ENCODE data around the gene SENP1.
"Not testable (repeated sequence)": the region's sequence is repeated elsewhere in the genome, so short reads cannot be mapped to it uniquely, and the experiment has no call there.

SENP1 gene

DNA sequence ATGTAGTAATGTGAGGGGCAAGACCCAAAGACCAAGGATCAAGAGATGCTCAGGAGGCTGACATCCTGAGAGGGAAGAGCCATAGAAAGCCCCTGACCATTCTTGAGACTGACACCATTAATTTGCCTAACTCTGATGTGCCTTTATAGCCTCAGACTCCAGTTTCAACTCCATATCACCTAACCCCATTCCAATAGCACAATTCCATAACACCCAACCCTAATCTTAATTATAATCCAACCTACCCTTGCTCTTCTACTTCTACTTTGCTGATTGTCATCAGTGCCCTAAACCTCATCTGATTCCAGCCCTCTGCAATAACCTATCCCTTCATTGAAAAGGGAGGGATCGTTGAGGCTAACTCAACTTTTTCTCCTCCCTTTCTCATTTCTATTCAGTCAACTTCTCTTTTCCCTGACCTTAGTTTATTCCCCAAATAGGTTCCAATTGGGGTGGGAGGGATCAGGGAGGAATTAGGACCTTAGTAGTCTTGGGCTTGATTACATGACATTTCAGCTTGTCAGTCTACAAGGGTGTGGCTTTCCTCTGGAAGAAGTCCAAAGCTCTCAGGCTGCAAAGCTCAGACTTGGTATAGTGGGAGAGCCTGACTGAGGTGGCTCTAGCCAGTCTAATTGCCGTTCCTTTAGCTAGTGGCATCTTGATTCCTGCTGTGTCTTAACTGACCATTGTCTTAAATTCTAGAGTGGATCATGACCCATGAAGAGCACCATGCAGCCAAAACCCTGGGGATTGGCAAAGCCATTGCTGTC is 16.4 kb upstream of the SENP1 start:
- Histone ChIP-seq H3K9me3 (ENCODE audit: insufficient read depth, low read length) (no peaks in the 10 kb centered on the region), H3K4me3 (ENCODE audit: insufficient read length, low read depth) (no peak overlapping the region), H3K27me3 (ENCODE audit: insufficient read depth, insufficient read length) (no peaks in the 10 kb centered on the region), H3K4me1 (ENCODE audit: insufficient read depth, insufficient read length) (peaks cover 2% of the 10 kb centered on the region), H3K9ac (ENCODE audit: insufficient read length, low read depth) (no peak overlapping the region), H3K36me3 (ENCODE audit: insufficient read depth, insufficient read length, low read length) (peaks cover 49% of the 10 kb centered on the region)
- TF ChIP-seq SUZ12 (IDR thresholded peaks at IDR 0.05; ENCODE audit: extremely low read depth, insufficient read depth, insufficient read length) (no peak), YY1 (IDR thresholded peaks at IDR 0.05; ENCODE audit: insufficient read depth, insufficient read length) (no peak), ZNF274 (IDR thresholded peaks at IDR 0.05; ENCODE audit: low read depth, low read length) (no peak)
- DNase-seq (ENCODE audit: low read depth, low spot score): no peak

DNA sequence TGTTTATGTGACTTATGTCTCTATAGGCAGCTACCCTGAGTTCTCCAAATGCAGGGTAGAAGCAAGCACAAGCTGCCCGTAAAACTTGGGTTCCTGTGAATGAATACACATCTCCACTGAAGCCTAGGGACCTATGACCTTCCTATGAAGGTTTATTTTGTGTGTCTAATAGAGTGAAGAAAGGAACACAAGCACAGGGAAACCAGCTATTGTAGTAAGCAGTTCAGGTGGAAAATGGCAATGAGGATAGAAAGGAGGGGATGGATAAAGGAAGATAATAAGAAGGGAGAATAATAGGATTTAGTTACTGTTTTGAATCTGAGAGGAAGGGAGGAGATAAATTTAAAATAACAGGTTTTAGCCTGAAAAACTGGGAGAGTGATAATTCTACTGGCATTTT is 15.6 kb upstream of the SENP1 start:
- no peak for TF ChIP-seq ZNF274 (IDR thresholded peaks at IDR 0.05; ENCODE audit: low read depth, low read length)
- no peak for TF ChIP-seq YY1 (IDR thresholded peaks at IDR 0.05; ENCODE audit: insufficient read depth, insufficient read length)
- no peak for TF ChIP-seq SUZ12 (IDR thresholded peaks at IDR 0.05; ENCODE audit: extremely low read depth, insufficient read depth, insufficient read length)
- no peak for DNase-seq (ENCODE audit: low read depth, low spot score)
- Histone ChIP-seq H3K27me3 (ENCODE audit: insufficient read depth, insufficient read length) (no peaks in the 10 kb centered on the region), H3K9ac (ENCODE audit: insufficient read length, low read depth) (no peak overlapping the region), H3K4me3 (ENCODE audit: insufficient read length, low read depth) (no peak overlapping the region), H3K36me3 (ENCODE audit: insufficient read depth, insufficient read length, low read length) (peaks cover 42% of the 10 kb centered on the region), H3K9me3 (ENCODE audit: insufficient read depth, low read length) (no peaks in the 10 kb centered on the region), H3K4me1 (ENCODE audit: insufficient read depth, insufficient read length) (peaks cover 2% of the 10 kb centered on the region)

DNA sequence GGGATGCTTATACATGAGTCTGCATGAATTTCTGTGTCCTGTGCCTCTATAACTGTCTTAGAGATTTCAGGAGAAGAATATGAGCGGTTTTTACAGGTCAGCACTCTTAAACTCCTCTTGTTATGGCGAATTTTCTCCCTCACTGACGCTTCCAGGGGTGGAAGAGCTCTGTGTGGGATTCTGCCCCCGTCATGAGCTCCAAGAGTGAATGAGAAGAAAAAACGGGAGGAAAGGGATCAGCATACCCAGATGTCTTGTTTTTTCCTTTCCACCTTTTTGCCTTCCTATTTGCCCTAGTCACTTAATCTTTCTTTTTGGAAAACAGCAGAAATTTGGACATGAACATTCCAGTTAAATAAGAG is 13.9 kb upstream of the SENP1 start:
- TF ChIP-seq ZNF274 (IDR thresholded peaks at IDR 0.05; ENCODE audit: low read depth, low read length) (no peak), SUZ12 (IDR thresholded peaks at IDR 0.05; ENCODE audit: extremely low read depth, insufficient read depth, insufficient read length) (no peak), YY1 (IDR thresholded peaks at IDR 0.05; ENCODE audit: insufficient read depth, insufficient read length) (no peak)
- Histone ChIP-seq H3K9me3 (ENCODE audit: insufficient read depth, low read length) (no peaks in the 10 kb centered on the region), H3K9ac (ENCODE audit: insufficient read length, low read depth) (peak overlapping the region; percentile 83), H3K36me3 (ENCODE audit: insufficient read depth, insufficient read length, low read length) (peaks cover 28% of the 10 kb centered on the region), H3K4me1 (ENCODE audit: insufficient read depth, insufficient read length) (peaks cover 2% of the 10 kb centered on the region), H3K4me3 (ENCODE audit: insufficient read length, low read depth) (peak overlapping the region; percentile 82), H3K27me3 (ENCODE audit: insufficient read depth, insufficient read length) (no peaks in the 10 kb centered on the region)
- DNase-seq (ENCODE audit: low read depth, low spot score): no peak

DNA sequence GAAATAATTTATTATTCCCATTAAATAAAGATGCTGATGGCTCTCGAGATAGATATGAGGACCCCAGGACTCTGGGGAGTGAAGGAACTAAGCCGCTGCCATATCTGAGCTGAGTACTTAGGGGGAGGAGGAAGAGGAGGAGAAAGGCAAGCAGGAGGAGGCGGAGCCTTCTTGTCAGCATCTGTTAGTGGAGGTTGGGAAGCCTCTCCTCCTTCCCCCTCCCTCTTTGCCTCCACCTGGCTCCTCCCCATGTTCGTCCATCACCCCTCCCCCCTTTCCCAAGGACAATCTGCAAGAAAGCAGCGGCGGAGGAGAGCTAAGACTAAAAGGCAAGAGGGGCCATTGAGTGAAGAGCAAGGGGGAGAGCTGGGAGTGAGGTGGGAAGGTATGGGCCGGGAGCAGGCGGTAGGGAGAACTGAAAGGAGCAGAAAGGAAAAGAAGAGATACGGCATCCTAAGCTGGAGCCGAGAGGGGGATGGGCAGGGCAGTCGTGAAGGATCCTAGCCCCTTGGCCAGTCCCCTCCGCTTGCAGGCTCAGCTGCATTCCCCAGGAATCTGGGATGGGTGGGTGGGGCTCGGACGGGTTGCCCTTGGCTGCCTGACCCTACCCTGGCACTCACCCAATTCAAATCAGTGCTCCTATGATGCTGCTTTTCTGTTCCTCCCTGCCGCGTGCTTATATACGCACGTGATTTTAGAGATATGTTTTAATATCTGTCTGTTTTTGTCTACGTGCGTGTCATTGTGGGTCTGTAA is 13.4 kb upstream of the SENP1 start, which contains the start of gene PFKM:
Gene PFKM, plus strand, starts transcription at position 287 of the 756 bp plus-strand sequence. CDS start 3,411 bp downstream, outside the sequence.
- Histone ChIP-seq H3K9me3 (ENCODE audit: insufficient read depth, low read length) (no peaks in the 10 kb centered on the region), H3K9ac (ENCODE audit: insufficient read length, low read depth) (peak within 1 kb of the TSS; percentile 83), H3K27me3 (ENCODE audit: insufficient read depth, insufficient read length) (no peaks in the 10 kb centered on the region), H3K36me3 (ENCODE audit: insufficient read depth, insufficient read length, low read length) (peaks cover 22% of the 10 kb centered on the region), H3K4me1 (ENCODE audit: insufficient read depth, insufficient read length) (peaks cover 2% of the 10 kb centered on the region), H3K4me3 (ENCODE audit: insufficient read length, low read depth) (peak within 1 kb of the TSS; percentile 82)
- no peak for TF ChIP-seq SUZ12 (IDR thresholded peaks at IDR 0.05; ENCODE audit: extremely low read depth, insufficient read depth, insufficient read length)
- TF ChIP-seq YY1 (IDR thresholded peaks at IDR 0.05; ENCODE audit: insufficient read depth, insufficient read length): no peak
- TF ChIP-seq ZNF274 (IDR thresholded peaks at IDR 0.05; ENCODE audit: low read depth, low read length): no peak
- peak; percentile 97 for DNase-seq (ENCODE audit: low read depth, low spot score)

- TF ChIP-seq ZNF274 (IDR thresholded peaks at IDR 0.05; ENCODE audit: low read depth, low read length): no peak
- no peak for DNase-seq (ENCODE audit: low read depth, low spot score)
- Histone ChIP-seq H3K9me3 (ENCODE audit: insufficient read depth, low read length) (no peaks in the 10 kb centered on the region), H3K4me3 (ENCODE audit: insufficient read length, low read depth) (peak overlapping the region; percentile 82), H3K36me3 (ENCODE audit: insufficient read depth, insufficient read length, low read length) (peaks cover 15% of the 10 kb centered on the region), H3K9ac (ENCODE audit: insufficient read length, low read depth) (no peak overlapping the region), H3K27me3 (ENCODE audit: insufficient read depth, insufficient read length) (no peaks in the 10 kb centered on the region), H3K4me1 (ENCODE audit: insufficient read depth, insufficient read length) (peaks cover 2% of the 10 kb centered on the region)
These were observed 12.5 kb upstream of the SENP1 start for GRCh38 chr12:48118284-48118871.

GRCh38 chr12:48115957-48116356 is 10.1 kb upstream of the SENP1 start:
- Histone ChIP-seq H3K36me3 (ENCODE audit: insufficient read depth, insufficient read length, low read length) (no peaks in the 10 kb centered on the region), H3K9me3 (ENCODE audit: insufficient read depth, low read length) (no peaks in the 10 kb centered on the region), H3K4me1 (ENCODE audit: insufficient read depth, insufficient read length) (peaks cover 2% of the 10 kb centered on the region), H3K4me3 (ENCODE audit: insufficient read length, low read depth) (no peak overlapping the region), H3K9ac (ENCODE audit: insufficient read length, low read depth) (no peak overlapping the region), H3K27me3 (ENCODE audit: insufficient read depth, insufficient read length) (no peaks in the 10 kb centered on the region)
- DNase-seq (ENCODE audit: low read depth, low spot score): no peak
- TF ChIP-seq ZNF274 (IDR thresholded peaks at IDR 0.05; ENCODE audit: low read depth, low read length): no peak
- no peak for TF ChIP-seq SUZ12 (IDR thresholded peaks at IDR 0.05; ENCODE audit: extremely low read depth, insufficient read depth, insufficient read length)
- no peak for TF ChIP-seq YY1 (IDR thresholded peaks at IDR 0.05; ENCODE audit: insufficient read depth, insufficient read length)

GRCh38 chr12:48111312-48111693 is 5.4 kb upstream of the SENP1 start:
- not testable (repeated sequence) for H3K9ac ChIP-seq (ENCODE audit: insufficient read length, low read depth); DNase-seq (ENCODE audit: low read depth, low spot score); H3K27me3 ChIP-seq (ENCODE audit: insufficient read depth, insufficient read length); H3K9me3 ChIP-seq (ENCODE audit: insufficient read depth, low read length); H3K4me3 ChIP-seq (ENCODE audit: insufficient read length, low read depth); H3K36me3 ChIP-seq (ENCODE audit: insufficient read depth, insufficient read length, low read length); H3K4me1 ChIP-seq (ENCODE audit: insufficient read depth, insufficient read length)

All from NT2/D1 (cell line).